Measurements from ENCODE around the gene COL4A5. TPM values are rescaled to one million over a fixed set of nuclear protein-coding genes. Genes with fewer than 3 reads are reported as not detected.
"Not testable (repeated sequence)": the region's sequence is repeated elsewhere in the genome, so short reads cannot be mapped to it uniquely, and the experiment has no call there.

Gene COL4A5
- total RNA-seq = 40.1 and 84.2 TPM in 2 replicates

DNA sequence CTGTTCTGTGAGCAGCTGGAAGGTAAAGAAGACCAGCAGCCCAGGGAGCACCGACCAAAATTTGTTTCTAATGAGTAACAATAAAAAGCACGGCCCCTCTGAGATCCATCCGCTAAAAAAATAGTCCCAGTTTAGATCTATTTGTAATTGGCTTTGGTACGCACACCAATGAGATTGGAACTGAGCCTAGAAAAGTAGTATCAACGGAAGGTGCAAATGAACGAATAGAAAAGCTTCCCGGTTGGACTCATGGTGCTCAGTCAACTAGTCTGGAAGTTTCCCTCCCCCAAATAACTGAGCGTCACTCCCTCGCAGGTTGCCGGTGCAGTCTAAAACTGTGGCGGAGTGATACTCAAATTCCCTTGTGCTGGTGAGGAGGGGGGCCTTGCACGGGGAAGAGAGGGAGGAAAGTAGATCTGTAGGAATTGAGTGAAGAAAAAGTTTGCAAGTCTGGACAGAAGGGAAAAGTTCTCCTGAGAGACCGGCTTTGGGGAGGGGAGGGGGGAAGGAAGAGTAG, at the start of gene COL4A5:
Gene COL4A5 (plus strand): TSS at position 413 of the 517 bp plus-strand sequence. CDS start 288 bp downstream, outside the sequence.
- peak; percentile 67 for DNase-seq (ENCODE audit: extremely low read depth, low read depth, low spot score)

DNA sequence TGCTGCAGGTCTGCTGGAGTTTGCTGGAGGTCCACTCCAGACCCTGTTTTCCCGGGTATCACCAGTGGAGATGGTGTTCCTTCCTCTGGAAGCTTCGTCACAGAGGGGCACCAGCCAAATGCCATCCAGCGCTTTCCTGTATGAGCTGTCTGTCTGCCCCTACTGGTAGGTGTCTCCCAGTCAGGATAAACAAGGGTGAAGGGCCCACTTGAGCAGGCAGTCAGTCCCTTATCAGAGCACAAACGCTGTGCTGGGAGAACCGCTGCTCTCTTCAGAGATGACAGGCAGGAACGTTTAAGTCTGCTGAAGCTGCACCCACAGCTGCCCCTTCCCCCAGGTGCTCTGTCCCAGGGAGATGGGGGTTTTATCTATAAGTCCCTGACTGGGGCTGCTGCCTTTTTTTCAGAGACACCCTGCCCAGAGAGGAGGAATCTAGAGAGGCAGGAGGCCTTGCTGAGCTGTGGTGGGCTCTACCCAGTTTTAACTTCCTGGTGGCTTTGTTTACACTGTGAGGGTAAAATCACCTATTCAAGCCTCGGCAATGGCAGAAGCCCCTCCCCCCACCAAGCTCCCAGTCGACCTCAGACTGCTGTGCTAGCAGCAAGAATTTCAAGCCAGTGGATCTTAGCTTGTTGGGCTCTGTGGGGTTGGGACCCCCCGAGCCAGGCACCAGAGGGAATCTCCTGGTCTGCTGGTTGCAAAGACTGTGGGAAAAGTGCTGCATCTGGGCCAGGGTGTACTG, 48.5 kb upstream of the COL4A5 start:
- DNase-seq (ENCODE audit: extremely low read depth, low read depth, low spot score) = not testable (repeated sequence)

DNA sequence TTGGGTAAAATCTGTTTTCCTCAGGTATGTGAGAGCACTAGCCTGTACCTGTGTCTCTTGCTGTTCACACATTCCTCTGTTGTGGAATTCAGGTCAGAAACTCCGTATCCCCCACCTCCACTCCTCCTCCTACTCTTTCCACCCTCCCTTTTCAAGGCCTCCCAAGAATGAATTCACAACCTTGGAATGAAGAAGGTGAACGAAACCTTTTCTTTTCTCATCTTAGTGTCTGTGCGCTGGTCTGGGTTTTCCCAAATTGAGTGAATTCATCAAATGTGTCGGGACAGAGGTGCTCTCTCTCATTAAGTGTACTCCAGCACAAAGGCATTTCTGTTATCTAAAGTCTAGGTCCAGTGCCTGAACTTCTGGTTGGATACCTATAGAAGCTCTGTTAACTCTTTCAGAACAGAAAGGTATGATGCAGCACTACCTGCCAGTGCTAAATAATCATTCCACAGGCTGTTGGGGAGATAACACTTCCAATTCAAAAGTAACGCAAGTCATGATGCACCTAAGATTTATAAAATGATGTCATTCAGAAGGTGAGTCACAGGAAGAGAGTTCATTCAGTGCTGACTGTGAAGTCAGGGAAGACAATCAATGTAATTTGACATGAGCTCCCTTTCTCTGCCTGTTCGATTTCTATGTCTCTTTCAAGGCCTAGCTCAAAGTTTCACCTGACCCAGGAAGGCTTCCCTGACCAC, 43.3 kb upstream of the COL4A5 start:
- DNase-seq (ENCODE audit: extremely low read depth, low read depth, low spot score) = no peak

DNA sequence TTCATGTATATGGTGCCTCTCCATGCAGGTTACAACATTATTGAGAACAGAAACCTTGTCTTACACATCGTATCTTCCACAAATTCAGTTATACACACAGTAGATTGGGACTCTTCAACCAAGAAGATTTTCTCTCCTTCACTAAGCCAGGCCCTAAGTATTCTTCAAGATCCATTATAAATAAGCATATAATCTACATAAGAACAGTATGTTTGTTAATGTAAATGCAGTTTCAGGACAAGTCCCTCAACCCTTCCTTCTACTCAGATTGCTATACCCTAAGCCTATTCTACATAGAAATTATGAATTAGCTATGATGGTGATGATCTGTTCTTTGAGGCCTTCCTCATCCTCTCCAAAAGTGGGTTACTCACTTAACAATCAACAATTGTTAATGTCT, 42.7 kb upstream of the COL4A5 start:
- DNase-seq (ENCODE audit: extremely low read depth, low read depth, low spot score) = no peak

DNA sequence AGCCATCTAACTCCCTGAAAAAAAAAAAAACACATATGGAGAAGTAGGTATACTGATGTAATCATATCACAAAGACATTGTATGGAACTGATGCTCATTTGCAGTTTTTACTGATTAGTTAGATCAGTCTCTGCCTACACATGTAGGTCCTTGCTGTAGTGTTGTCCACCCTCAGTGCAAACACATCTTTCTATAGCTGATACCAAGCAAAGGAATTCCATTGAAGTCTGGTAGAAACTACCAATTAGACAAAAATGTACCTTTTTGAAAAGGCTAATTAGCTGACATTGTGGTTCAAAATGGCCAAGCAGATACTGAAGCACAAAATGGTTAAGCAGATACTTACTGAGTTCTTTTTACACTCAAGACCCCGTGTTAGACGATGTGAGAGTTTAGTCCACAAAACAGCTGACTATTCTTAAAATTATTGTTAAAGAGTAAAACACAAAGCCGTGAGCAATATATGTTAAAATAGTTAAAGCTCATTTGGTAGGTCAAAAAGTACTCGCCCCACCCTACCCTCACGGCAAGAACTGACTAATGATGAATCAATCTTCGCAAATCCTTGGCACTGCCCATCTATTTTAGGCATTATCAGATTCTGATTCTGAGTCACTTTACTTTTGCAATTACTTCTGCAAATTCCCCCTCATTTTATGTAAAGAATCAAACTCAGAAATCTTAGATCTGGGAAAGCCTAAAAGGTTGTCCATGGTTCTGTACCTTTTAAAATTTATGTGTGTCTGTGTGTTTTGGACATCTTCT, 41.8 kb upstream of the COL4A5 start:
- no peak for DNase-seq (ENCODE audit: extremely low read depth, low read depth, low spot score)

DNA sequence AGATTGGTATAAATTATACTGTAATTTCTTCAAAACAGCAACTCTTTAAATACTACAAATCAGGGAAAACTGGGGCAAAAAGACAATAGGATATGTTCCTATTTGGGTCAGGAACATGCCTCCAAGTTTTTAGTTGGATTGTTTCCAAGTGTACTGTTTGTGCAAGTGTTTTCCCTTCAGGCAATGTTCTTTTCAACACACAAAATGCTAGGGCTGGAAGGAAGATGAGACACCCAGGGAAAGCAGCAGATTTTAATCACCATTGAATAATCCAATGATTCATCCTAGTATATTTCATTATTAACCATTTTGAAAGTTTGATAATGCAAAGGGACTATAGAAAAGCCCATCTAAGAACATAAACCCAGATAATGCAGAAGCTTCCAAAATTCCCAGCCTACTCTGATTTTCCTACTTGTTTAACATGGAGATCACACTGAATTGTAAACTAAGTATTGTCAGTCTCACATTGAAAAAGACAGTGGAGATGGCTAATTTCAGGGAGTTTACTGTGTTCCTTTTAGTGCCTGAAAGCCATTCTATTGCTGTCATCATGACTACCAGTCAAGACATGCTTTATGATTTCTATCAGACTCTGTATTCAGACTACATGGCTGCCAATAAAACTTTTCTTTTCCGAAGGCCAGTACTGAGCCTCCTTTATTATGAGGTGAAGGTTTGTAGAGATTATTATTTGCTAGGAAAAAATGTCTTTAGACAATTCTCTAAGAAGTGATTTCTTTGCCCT, 40.0 kb upstream of the COL4A5 start:
- DNase-seq (ENCODE audit: extremely low read depth, low read depth, low spot score) = no peak

DNA sequence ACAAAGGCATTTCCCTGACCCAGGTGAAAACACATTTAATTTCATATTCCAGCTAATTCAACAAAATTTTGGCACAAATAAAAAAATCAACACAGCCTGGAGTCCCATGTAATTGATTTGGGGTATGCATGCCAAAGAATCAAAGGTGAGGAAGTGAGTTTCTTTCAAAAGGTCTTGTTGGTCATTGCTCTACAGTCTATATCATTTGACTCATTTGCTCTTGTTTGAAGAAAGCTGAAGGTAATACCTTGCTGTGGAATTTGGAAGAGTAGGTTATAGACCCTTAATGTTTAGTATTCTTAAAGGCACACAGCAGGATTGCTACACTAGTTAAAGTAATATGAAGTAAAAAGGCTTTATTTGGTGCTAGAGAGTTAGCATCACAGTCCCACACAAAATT, 26.9 kb upstream of the COL4A5 start:
- no peak for DNase-seq (ENCODE audit: extremely low read depth, low read depth, low spot score)

DNA sequence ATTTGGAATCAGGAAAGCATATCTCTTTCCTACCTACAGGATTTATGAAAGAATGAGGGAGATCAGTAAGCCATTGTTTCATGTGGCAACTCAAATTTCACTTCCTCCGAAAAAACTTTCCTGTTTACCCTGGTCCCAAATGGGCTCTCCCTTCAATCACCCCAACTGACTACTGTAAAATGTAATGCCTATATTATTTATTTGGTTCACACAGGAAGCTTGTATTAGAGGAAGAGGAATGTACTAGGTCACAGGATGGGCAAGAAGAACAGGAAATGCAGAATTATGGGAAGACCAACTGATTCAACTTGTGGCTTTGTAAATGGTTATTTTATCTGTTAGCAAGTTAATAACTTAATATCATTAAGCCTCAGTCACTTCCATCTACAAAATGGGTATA, 24.5 kb upstream of the COL4A5 start:
- no peak for DNase-seq (ENCODE audit: extremely low read depth, low read depth, low spot score)

DNA sequence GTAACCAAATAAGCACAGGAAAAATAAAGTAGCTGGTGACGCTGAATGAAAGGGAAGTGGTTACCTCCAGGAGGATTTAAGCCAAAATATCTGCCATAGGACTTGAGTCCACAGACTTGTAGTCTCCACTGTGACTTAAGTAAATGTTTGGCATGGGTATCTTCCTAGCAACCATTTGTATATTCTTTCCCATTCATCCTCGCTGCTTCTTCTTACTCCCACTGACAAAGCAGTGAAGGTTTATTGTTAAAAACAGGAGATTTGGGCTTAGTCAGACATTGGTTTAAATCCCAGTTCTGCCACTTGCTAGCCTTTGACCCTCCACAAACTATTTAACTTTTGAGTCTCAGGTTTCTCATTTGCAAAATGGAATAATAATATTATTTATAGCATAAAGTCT, 23.7 kb upstream of the COL4A5 start:
- no peak for DNase-seq (ENCODE audit: extremely low read depth, low read depth, low spot score)

DNA sequence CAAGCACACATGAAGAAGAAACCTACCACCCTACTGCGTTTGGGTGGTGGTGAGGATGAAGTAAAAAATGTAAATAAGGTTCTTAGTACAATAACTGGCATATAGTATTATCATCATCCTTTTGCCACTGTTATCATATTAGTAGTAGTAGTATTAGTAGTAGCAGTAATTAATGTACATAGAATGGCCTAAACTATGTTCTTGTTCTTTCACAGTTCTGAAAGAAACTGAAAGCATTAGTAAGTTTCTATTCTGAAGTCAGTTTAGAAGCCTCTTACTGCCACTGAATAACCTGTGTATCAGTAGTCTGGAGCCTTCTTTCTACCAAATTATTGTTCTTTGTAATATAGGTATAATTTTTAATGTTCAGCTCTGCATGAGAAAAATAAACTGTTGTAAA, 22.4 kb upstream of the COL4A5 start:
- no peak for DNase-seq (ENCODE audit: extremely low read depth, low read depth, low spot score)

DNA sequence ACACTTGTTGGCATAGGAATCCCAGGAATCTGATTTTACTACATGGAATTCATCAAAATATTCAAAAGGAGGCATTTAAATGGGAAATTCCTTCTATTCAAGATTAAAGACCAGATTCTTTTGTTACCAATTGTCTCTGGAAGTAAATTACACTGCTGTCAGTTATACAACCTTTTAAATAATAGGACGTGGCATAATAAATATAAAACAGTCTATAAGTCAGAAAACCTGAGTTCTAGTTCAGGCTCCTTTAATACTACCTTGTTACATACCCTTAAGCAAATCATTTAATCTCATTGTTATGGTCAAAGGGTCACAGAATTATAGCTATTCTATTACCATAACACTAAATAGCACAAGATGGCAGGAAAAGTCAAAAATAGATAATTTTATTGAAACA, 20.2 kb upstream of the COL4A5 start:
- no peak for DNase-seq (ENCODE audit: extremely low read depth, low read depth, low spot score)

DNA sequence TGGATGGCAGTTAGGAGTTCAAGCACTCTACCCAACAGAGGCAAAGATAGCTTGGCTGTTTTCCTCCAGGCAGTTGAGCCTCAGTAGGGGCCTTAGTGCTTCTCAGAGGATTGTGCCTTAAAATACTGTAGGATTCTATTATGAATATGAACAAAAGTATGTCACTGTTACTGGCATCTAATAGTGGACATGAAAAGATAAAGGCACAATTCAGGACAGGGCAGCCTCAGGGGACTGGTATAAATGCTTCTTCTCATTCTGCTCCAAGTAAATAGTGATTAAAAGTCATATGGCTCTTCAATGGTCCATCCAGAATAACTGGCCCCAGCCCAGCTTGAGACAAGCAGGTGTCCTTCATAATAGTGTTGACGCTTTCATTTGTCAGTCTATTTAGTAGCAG, 19.2 kb upstream of the COL4A5 start:
- DNase-seq (ENCODE audit: extremely low read depth, low read depth, low spot score) = no peak

DNA sequence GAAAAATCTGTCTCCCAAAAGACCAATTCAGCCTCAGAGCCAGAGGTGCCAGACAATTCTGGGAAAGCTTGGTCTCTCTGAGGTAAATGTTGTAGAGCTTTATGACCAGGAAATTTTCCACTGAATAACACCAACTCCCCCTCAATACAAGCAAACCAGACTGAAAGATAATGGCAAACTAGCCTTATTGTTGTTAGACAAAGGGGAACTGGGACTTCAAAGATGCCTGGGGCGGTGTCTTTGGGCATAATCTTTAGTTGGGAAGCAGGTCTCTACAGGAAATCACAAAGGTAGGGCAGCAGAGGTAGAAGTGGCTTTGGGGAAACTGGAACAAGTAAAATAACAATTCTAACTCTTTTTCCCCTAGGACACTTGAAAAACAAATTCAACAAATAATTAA, 13.4 kb upstream of the COL4A5 start:
- no peak for DNase-seq (ENCODE audit: extremely low read depth, low read depth, low spot score)

DNA sequence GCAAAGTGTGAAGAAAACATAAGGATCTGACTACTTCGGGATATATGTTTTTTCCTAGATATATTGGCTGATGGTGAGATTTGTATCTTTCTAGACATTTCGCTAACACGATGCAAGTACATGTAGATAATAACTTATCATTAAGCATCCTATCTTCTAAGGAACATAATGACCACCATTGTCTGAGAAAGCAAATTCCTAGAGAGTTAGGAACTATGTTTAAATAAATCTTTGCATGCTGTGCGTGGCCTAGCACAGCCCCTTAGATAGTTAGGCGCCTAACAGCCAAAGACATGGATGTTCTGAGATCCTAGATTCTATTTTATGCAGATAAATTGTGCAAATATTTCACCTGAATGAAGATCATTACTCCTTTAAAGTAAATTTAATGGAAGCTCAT, 4.4 kb upstream of the COL4A5 start:
- DNase-seq (ENCODE audit: extremely low read depth, low read depth, low spot score) = no peak

DNA sequence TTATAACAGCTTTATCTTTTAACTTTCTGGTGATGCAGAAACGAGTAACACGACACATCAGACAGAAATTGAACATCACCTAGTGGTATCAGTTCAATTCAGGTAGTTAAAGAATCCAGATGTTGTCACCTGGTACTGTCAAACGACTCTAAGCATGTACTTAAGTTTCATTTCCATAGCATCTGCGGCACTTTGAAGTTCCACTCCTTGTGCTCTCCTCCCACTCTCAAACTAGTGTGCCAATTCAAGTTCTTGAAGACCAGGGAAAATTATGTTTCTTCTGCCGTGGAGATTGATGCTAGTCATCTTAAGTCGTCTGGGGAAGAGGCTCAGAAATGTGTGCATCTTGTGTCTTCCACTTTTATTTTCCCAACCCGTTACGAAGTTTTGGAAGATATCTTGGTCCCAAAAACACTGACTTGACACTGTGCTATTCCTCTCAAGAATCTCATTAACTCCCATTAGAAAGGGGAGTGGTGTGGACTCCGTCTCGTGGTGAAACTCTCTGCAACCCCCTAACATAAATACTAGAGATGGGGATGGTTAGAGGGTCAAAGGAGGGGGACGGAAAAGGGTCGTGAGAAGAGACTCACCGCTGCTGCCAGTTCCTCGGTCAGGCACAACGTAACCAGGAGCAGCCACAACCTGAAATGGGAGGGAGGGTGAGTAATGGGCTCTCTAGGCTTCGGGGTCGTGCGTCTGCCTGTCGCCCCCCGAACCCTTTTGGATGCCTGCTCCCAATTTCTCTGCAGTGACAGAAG, 2.1 kb upstream of the COL4A5 start:
- DNase-seq (ENCODE audit: extremely low read depth, low read depth, low spot score) = no peak

DNA sequence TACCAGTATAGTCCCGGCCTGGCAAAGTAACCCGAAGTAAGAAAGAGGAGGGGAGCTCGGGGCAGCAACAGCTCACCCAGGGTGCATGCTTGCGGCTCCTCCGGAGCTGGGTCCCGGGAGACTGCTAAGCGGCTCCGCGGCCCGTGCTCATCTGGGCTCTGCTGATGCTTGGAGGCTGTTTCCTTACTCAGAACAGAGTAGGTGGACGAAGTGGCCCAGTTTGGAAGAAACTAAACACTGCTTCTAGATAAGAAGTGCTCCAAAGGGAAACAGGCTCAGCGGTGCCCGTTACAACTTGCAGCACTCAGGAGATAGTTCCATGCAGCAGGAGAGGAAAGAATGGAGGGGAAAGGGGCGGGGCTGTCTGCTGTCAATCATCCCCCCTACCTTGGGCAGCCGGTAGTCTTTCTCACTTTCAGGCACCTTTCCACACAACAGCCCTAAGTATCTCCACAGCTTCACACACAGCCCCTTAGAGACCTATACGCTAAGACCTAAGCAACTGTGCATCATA, 1.5 kb upstream of the COL4A5 start, which contains the start of gene COL4A6:
Gene COL4A6 (minus strand): TSS at position 313 of the 514 bp plus-strand sequence. CDS start 226 bp downstream, at position 87.
- DNase-seq (ENCODE audit: extremely low read depth, low read depth, low spot score) = no peak

DNA sequence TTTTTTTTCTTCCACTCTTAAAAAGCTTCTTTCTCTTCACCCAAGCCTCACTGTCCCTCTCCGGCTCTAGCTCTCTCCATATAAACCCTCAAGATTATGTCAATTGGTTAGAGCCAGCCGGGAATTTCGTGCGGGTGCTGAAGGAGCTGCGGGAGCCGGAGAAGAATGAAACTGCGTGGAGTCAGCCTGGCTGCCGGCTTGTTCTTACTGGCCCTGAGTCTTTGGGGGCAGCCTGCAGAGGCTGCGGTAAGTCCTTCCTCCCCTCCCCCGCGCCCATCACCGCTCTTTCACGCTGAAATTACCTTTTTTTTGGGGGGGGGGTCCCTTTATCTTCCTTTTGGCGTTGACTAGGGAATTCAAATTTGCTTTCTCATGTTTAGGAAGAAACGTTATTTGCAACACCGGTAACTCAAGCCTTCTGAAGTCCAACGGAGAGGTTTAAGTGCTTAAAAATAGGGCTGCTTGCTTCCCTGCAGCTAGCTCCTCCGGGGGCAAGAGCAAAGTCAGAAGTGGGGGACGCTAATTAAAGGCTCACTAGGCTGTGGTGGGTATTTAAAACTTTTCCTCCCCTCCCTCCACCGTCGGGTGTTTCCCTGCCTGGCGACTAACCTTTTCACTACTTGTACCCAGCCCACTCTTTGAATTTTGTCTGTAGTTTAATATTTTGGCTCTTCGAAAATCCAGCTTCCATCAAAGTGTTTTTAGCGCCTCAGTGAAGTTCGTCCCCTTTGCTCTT, 491 bp downstream of the COL4A5 start:
- DNase-seq (ENCODE audit: extremely low read depth, low read depth, low spot score) = no peak

DNA sequence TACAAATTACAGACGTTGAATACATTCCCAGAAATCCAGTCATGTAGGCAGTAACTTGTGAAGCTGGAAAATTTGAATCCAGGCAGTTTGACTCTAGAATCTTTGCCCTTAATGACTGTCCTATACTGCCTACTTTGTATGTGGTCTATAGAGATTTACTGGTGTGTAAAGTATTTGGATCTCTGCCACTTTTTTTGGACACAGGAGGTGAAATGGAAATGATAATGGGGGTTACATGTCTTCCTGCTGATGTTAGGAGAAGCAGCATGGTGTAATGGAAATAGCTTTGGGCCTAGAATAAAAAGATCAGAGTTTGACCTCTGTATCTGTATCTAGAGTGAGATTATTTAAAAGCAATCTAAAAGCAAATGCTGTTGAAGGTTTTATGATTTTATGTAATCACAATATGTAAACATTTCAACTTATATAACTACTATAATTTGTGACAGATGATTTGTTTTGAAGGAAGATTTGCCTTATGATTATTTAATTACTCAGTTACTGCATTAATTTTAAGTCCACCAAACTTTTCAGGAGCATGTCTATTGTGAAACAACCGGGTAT, 3.3 kb downstream of the COL4A5 start:
- DNase-seq (ENCODE audit: extremely low read depth, low read depth, low spot score) = no peak

DNA sequence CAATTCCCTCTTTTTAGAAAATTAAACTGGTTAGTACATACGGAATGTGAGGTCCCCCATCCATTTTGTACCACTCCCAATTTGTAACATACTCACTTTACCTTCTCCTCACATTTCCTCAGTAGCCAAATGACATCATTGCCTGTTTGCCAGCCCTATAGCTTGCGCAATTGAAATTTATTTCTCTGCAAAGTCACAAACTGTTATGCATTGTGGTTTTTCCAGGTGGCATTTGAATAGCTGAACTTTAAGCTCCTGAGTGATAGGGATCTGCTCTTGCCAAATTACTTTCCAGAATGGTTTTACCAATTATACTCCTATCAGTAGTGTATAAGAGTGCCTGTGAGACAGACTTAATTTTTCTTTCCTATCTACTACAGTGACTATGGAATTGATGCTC, 7.7 kb downstream of the COL4A5 start:
- no peak for DNase-seq (ENCODE audit: extremely low read depth, low read depth, low spot score)
